Measurements from ENCODE around the gene WDR31. TPM values are rescaled to one million over a fixed set of nuclear protein-coding genes. Genes with fewer than 3 reads are reported as not detected.
A peak's percentile ranks its signal among the peaks of the same experiment; 100 is the strongest.

Gene WDR31
- total and polyA plus RNA-seq, 3 experiments from 2014 or later, result 0.22 to 1.9 (median 1.3) TPM

DNA sequence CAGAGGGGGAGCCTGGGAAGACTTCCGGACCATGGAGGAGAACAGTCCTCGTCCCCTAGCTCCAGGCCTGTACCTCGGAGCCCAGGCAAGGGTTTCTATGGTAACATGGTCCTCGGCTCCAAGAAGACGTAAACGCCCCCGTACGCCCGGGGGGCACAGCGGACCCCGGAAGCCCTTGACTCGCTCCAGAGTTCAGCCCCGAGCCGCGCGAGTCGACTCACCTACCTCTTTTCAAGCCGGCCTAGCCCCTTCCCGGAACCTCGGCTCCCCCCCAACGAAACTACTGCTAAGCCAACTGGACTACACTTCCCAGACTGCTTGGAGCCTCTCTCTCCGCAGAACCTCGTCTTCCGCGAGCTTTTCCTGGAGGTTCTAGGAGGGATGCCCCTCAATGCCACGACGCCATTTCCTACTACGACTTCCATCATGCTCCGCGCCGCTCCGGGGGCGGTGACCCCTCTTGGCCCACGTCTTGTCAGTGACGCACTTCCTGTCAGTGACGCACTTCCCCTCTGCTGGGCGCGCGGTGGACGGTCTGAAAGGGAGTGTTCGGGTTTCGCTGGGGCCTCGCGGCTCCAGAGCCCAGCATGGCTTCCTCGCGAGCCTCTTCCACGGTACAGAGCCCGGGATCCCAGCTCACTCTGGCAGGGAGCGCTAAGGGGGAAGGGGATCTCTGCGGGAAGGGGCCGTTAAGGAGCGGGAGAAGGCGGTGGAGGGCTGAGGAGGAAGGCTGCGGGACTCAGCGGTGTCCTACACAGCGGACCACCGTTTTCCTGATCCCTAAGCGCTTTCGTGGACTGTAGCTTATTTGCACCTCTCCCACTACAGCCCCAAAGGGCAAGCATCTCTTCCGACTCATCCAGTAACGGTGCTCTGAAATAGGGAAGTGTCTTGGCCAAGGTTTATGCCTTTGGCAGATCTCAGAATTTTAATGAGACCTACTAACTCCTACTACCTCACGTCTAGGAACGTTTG, 64.6 kb downstream of the WDR31 start, which contains the start of the genes CDC26 and PRPF4:
CDC26 (minus strand) TSS at position 416 of the 975 bp plus-strand sequence. CDS start 3,065 bp downstream, outside the sequence.
PRPF4 (plus strand) TSS at position 502 of the 975 bp plus-strand sequence; CDS start at position 588, 86 bp downstream.
- H3K9me3 Mint-ChIP-seq, result no peaks in the 10 kb centered on the region
- no peaks in the 10 kb centered on the region for H3K27me3 Mint-ChIP-seq
- Histone ChIP-seq H3K27ac (ENCODE audit: low read depth, low read length) (peak within 1 kb of the TSS; percentile 95), H3K4me3 (ENCODE audit: low read length) (peak within 1 kb of the TSS; percentile 92), H3K9me3 (ENCODE audit: low read length) (no peaks in the 10 kb centered on the region), H3K36me3 (ENCODE audit: insufficient read depth, low read length) (peaks cover 46% of the 10 kb centered on the region), H3K4me1 (ENCODE audit: insufficient read depth, low read length) (peaks cover 23% of the 10 kb centered on the region), H3K27me3 (ENCODE audit: insufficient read depth, low read length, poor library complexity, severe bottlenecking) (no peaks in the 10 kb centered on the region)
- H3K4me1 Mint-ChIP-seq, result peaks cover 27 to 40% (median 37%) of the 10 kb centered on the region in 3 donors
- peaks cover 7 to 58% (median 18%) of the 10 kb centered on the region in 3 donors for H3K36me3 Mint-ChIP-seq
- POLR2A ChIA-PET, result interaction anchor here (0.5 to 1.7 kb wide), 5 partner anchors 22 to 1655 kb away, joined by 3 to 15 read pairs (median 5); partner anchors contain the start of genes C9orf43, FKBP15, POLE3 and SLC31A1
- CTCF ChIA-PET, result interaction anchor here (0.6 to 5.1 kb wide), 24 partner anchors 9 to 381 kb away, joined by 3 to 67 read pairs (median 4); partner anchors contain the start of genes ALAD, C9orf43, FKBP15 and HDHD3
- H3K4me3 Mint-ChIP-seq, result no peak within 1 kb of the TSS
- DNase-seq, result peak; percentile 93 to 97 (median 93)
- H3K27ac Mint-ChIP-seq, result no peak within 1 kb of the TSS

DNA sequence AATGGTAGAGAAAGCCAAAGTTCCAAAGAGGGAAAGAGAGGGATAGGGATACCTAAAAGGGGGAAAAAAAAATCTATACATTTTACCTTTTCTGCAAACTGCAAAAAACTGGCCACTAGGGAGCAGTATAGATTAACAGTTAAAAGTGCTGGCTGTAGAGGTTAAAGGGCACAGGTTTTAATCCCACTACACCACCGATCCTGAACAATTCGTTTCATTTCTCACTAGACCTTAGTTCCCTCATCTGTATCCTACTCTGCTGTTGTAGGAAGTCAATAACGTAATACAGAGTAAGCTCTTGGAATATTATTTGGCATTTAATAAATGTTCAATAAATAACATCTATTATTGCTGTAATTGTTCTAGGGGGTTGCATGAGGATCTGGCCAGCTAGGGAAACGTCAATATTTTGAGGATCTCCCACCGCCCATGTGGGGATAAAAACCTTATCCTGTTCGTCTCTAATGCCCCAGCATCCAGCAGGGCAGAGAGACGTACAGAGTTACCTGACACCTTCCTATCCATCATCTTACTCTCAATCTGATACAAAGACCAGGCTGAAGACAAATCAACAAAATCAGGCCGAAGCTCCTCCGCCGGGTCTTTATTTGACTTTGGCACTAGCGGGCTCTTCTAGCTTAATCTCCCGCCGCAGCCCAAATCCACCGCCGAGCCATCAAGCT, 65.5 kb downstream of the WDR31 start:
- no peaks in the 10 kb centered on the region for H3K9me3 Mint-ChIP-seq
- H3K4me3 Mint-ChIP-seq, result no peak overlapping the region
- peaks cover 25 to 36% (median 34%) of the 10 kb centered on the region in 3 donors for H3K4me1 Mint-ChIP-seq
- peak overlapping the region; percentile 95 for H3K27ac ChIP-seq (ENCODE audit: low read depth, low read length)
- H3K27me3 Mint-ChIP-seq, result no peaks in the 10 kb centered on the region
- H3K9me3 ChIP-seq (ENCODE audit: low read length), result no peaks in the 10 kb centered on the region
- peaks cover 23% of the 10 kb centered on the region for H3K4me1 ChIP-seq (ENCODE audit: insufficient read depth, low read length)
- no peaks in the 10 kb centered on the region for H3K27me3 ChIP-seq (ENCODE audit: insufficient read depth, low read length, poor library complexity, severe bottlenecking)
- peak in 3 of 5 donors; percentile 18 to 63 (median 55) for DNase-seq
- peak overlapping the region; percentile 92 for H3K4me3 ChIP-seq (ENCODE audit: low read length)
- H3K36me3 Mint-ChIP-seq, result peaks cover 6 to 57% (median 17%) of the 10 kb centered on the region in 3 donors
- H3K36me3 ChIP-seq (ENCODE audit: insufficient read depth, low read length), result peaks cover 44% of the 10 kb centered on the region
- no peak overlapping the region for H3K27ac Mint-ChIP-seq
- POLR2A ChIA-PET, result interaction anchor here (0.5 to 1.7 kb wide), 4 partner anchors 54 to 1656 kb away, joined by 3 to 15 read pairs (median 5); partner anchors contain the start of genes C9orf43, FKBP15, POLE3 and SLC31A1
- CTCF ChIA-PET, result interaction anchor here (0.6 to 5.1 kb wide), 24 partner anchors 8 to 382 kb away, joined by 3 to 67 read pairs (median 4); partner anchors contain the start of genes ALAD, C9orf43, FKBP15 and HDHD3

DNA sequence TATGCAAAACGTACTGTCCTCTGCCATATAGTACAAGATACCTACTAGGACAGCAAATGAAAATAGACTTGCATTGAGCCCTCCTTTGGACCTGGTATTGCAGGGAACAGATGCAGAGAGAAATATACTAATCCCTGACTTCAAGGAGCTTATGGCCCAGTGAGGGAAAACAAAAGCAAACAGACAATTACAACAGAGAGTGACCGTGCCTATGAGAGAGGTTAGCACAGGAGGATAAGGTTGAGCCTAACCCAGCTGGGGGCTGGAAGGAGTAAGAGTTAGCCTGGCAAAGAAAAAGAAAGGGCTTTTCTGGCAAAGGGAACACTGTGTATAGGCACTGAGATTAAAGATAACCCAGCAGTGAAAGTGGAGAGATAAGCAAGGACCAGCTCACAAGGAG, 70.2 kb downstream of the WDR31 start:
- Mint-ChIP-seq H3K27me3 (no peaks in the 10 kb centered on the region), H3K36me3 (peaks cover 4 to 75% (median 20%) of the 10 kb centered on the region in 3 donors), H3K4me1 (peaks cover 19 to 26% (median 21%) of the 10 kb centered on the region in 3 donors), H3K27ac (peak overlapping the region in 4 of 8 donors; percentile 2 to 58 (median 49)), H3K4me3 (no peak overlapping the region), H3K9me3 (no peaks in the 10 kb centered on the region)
- no peaks in the 10 kb centered on the region for H3K9me3 ChIP-seq (ENCODE audit: low read length)
- ChIA-PET POLR2A (no interaction called here), CTCF (interaction anchor here (0.7 to 1.7 kb wide), 2 partner anchors 176 to 386 kb away, joined by 3 to 6 read pairs; no protein-coding TSS in a partner anchor)
- no peak for DNase-seq
- peaks cover 37% of the 10 kb centered on the region for H3K36me3 ChIP-seq (ENCODE audit: insufficient read depth, low read length)
- H3K27me3 ChIP-seq (ENCODE audit: insufficient read depth, low read length, poor library complexity, severe bottlenecking), result no peaks in the 10 kb centered on the region
- no peak overlapping the region for H3K27ac ChIP-seq (ENCODE audit: low read depth, low read length)
- peaks cover 15% of the 10 kb centered on the region for H3K4me1 ChIP-seq (ENCODE audit: insufficient read depth, low read length)
- no peak overlapping the region for H3K4me3 ChIP-seq (ENCODE audit: low read length)

DNA sequence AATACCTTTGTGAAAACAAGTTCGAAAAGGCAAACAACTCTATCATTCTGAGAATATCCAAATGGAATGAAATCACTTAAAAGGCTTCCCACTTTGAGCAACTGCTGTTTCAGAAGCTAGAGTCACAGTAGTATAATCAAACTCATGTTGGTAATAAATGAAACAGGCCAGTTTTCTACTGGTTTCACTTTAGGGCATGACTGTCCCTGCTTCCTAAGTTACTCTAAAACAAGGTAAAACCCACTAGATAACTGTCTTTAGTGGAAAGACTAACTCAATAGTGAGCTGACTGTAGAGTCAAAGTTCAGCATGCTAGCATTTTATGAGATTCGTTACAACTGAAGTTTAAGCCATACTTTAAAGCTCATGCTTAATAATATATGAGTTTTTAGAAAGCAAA, 70.7 kb downstream of the WDR31 start:
- Histone ChIP-seq H3K4me3 (ENCODE audit: low read length) (no peak overlapping the region), H3K36me3 (ENCODE audit: insufficient read depth, low read length) (peaks cover 37% of the 10 kb centered on the region), H3K4me1 (ENCODE audit: insufficient read depth, low read length) (peaks cover 10% of the 10 kb centered on the region), H3K27me3 (ENCODE audit: insufficient read depth, low read length, poor library complexity, severe bottlenecking) (no peaks in the 10 kb centered on the region), H3K9me3 (ENCODE audit: low read length) (no peaks in the 10 kb centered on the region), H3K27ac (ENCODE audit: low read depth, low read length) (no peak overlapping the region)
- Mint-ChIP-seq H3K9me3 (no peaks in the 10 kb centered on the region), H3K36me3 (peaks cover 4 to 75% (median 20%) of the 10 kb centered on the region in 3 donors), H3K4me1 (peaks cover 17 to 26% (median 21%) of the 10 kb centered on the region in 3 donors), H3K27ac (peak overlapping the region in 1 of 8 donors; percentile 2), H3K4me3 (no peak overlapping the region), H3K27me3 (no peaks in the 10 kb centered on the region)
- DNase-seq, result no peak
- CTCF ChIA-PET, result interaction anchor here (0.7 to 1.7 kb wide), 2 partner anchors 177 to 387 kb away, joined by 3 to 6 read pairs; no protein-coding TSS in a partner anchor
- POLR2A ChIA-PET, result no interaction called here

DNA sequence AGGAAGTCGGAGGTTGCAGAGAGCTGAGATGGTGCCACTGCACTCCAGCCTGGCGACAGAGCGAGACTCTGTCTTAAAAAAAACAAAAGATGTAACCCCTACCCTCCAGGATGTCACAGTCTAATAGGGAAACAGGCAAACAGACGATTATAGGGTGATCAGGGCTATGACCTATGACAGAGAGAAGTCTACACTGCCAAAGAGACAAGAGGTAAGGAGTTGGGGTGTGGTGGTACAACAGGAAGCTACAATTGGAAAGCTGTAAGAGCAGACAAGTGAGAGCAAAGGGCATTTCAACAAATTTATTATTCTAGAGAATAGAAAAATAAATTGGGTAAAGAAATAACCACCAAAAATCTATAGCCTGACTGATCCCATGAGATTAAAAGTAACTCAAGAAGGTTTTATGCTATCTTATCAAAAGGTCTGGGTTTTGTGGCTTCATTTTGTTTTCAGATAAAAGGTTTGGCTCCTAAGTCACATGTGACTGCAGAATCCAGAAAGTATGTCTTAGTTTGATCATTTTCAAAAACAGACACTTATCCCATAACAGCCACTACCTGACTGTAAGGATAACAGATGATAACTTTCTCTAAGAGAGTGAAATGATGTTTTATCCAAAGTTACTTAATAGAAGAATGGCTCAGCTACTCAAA, 72.0 kb downstream of the WDR31 start:
- Histone ChIP-seq H3K9me3 (ENCODE audit: low read length) (no peaks in the 10 kb centered on the region), H3K27me3 (ENCODE audit: insufficient read depth, low read length, poor library complexity, severe bottlenecking) (no peaks in the 10 kb centered on the region), H3K27ac (ENCODE audit: low read depth, low read length) (no peak overlapping the region), H3K36me3 (ENCODE audit: insufficient read depth, low read length) (peaks cover 34% of the 10 kb centered on the region), H3K4me3 (ENCODE audit: low read length) (no peak overlapping the region), H3K4me1 (ENCODE audit: insufficient read depth, low read length) (peaks cover 4% of the 10 kb centered on the region)
- no peak for DNase-seq
- Mint-ChIP-seq H3K9me3 (no peaks in the 10 kb centered on the region), H3K27me3 (peaks cover 0 to 2% of the 10 kb centered on the region in 2 donors), H3K4me1 (peaks cover 11 to 21% (median 17%) of the 10 kb centered on the region in 3 donors), H3K36me3 (peaks cover 4 to 66% (median 20%) of the 10 kb centered on the region in 3 donors), H3K4me3 (no peak overlapping the region), H3K27ac (peak overlapping the region in 4 of 8 donors; percentile 18 to 52 (median 34))
- POLR2A ChIA-PET, result no interaction called here
- CTCF ChIA-PET, result no interaction called here

DNA sequence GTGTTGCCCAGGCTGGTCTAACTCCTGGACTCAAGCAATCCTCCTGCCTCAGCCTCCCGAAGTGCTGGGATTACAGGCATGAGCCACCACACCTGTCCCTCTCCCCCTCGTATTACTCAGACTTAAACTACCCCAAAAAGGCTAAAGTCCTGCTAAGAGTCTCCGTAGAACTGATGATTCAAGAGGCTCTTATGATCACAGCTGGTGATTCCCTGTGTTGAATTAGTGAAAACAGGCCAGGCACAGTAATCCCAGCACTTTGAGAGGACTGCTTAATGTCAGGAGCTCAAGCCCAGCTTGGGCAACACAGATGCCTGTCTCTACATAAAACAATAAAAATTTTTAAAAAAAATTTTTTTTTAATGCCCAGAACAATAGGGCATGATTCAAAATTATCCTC, 73.9 kb downstream of the WDR31 start:
- Histone ChIP-seq H3K4me1 (ENCODE audit: insufficient read depth, low read length) (peaks cover 4% of the 10 kb centered on the region), H3K27ac (ENCODE audit: low read depth, low read length) (no peak overlapping the region), H3K4me3 (ENCODE audit: low read length) (no peak overlapping the region), H3K36me3 (ENCODE audit: insufficient read depth, low read length) (peaks cover 18% of the 10 kb centered on the region), H3K9me3 (ENCODE audit: low read length) (no peaks in the 10 kb centered on the region), H3K27me3 (ENCODE audit: insufficient read depth, low read length, poor library complexity, severe bottlenecking) (no peaks in the 10 kb centered on the region)
- no peak overlapping the region for H3K4me3 Mint-ChIP-seq
- POLR2A ChIA-PET, result no interaction called here
- H3K36me3 Mint-ChIP-seq, result peaks cover 4 to 58% (median 22%) of the 10 kb centered on the region in 3 donors
- DNase-seq, result no peak
- CTCF ChIA-PET, result interaction anchor here (1.0 kb wide), 1 partner anchor 9 kb away, joined by 4 read pairs; the partner anchor contains the start of gene CDC26
- H3K27ac Mint-ChIP-seq, result peak overlapping the region in 1 of 8 donors; percentile 84
- H3K27me3 Mint-ChIP-seq, result peaks cover 0 to 2% of the 10 kb centered on the region in 2 donors
- H3K4me1 Mint-ChIP-seq, result peaks cover 11 to 16% (median 12%) of the 10 kb centered on the region in 3 donors
- no peaks in the 10 kb centered on the region for H3K9me3 Mint-ChIP-seq
